ENCODE data around the gene SEPTIN12. TPM values are rescaled to one million over a fixed set of nuclear protein-coding genes. Genes with fewer than 3 reads are reported as not detected.

SEPTIN12 gene
- total RNA-seq, 3 donors from 2014 or later: not detected

DNA sequence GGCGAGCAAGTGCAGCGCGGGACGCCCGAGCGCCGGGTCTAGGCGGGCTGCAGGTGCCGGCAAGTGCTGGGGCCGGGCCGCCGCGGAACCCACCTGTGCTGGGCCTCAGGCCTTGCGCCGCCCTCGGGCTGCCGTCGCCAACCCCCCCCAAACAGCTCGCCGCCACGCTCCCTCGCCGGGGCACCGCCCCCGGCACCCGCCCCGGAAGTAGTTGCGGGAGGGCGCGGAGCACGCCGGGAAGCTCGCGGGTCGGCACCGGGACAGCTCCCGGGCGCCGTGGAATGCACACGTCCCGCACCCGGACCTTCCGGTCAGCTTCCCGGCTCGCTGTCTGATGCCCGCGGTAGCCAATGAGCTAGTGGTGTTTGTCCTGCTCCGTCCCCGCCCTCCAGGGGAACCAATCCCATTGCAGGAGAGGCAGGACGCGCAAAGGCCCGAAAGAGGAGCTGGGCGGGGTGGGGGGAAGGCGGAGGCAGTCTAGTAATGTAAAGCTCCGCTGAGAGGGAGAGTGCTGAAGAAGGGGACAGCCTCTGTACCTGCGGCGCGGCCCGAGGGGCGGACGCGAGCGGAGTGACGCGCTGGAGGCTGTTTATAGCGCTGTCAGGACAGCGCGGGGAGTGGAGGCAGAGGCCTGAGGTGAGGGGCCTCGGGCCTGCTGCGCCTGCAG is 53.9 kb downstream of the SEPTIN12 start, which contains the start of the genes ANKS3 and DNAAF8:
Gene ANKS3 (minus strand): TSS at position 209 of the 667 bp plus-strand sequence. CDS start 4,122 bp downstream, outside the sequence.
Gene DNAAF8 (plus strand): TSS at position 475 of the 667 bp plus-strand sequence. CDS start 1,978 bp downstream, outside the sequence.
- no peaks in the 10 kb centered on the region for H3K36me3 ChIP-seq
- peak within 1 kb of the TSS; percentile 85 to 90 for H3K27ac ChIP-seq
- DNase-seq (ENCODE audit: low spot score in 2 of 2): peak; percentile 93 to 96
- peak within 1 kb of the TSS; percentile 91 to 99 (median 98) for H3K4me3 ChIP-seq
- H3K9me3 ChIP-seq: no peaks in the 10 kb centered on the region
- H3K27me3 ChIP-seq: no peaks in the 10 kb centered on the region
- intact Hi-C loops (cut with DNase I; ENCODE audit: low total_unique reads): no loop called here
- TF ChIP-seq, protein P1, sequence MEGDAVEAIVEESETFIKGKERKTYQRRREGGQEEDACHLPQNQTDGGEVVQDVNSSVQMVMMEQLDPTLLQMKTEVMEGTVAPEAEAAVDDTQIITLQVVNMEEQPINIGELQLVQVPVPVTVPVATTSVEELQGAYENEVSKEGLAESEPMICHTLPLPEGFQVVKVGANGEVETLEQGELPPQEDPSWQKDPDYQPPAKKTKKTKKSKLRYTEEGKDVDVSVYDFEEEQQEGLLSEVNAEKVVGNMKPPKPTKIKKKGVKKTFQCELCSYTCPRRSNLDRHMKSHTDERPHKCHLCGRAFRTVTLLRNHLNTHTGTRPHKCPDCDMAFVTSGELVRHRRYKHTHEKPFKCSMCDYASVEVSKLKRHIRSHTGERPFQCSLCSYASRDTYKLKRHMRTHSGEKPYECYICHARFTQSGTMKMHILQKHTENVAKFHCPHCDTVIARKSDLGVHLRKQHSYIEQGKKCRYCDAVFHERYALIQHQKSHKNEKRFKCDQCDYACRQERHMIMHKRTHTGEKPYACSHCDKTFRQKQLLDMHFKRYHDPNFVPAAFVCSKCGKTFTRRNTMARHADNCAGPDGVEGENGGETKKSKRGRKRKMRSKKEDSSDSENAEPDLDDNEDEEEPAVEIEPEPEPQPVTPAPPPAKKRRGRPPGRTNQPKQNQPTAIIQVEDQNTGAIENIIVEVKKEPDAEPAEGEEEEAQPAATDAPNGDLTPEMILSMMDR (IDR thresholded peaks at IDR 0.05): no peak
- peak in 2 of 3 donors; percentile 51 to 60 for TF ChIP-seq POLR2AphosphoS5 (IDR thresholded peaks at IDR 0.05)
- H3K4me1 ChIP-seq: no peaks in the 10 kb centered on the region

DNA sequence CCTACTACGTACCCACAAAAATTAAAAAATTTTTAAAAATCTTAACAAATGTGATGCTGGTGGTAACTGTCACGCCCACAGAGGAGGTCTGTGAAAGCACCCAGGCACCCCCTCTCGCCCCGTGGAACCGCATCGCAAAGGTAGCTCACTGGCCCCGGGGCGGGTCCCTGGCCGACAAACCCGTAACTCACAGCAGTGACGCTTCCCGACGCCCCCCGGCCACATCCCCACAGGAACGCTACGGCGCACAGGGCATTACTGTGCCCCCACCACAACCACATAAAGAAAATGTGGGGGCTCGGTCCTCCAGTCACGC is 54.4 kb downstream of the SEPTIN12 start:
- Histone ChIP-seq H3K27ac (peak overlapping the region; percentile 85 to 90), H3K4me3 (peak overlapping the region; percentile 91 to 99 (median 98)), H3K27me3 (no peaks in the 10 kb centered on the region), H3K4me1 (no peaks in the 10 kb centered on the region), H3K9me3 (no peaks in the 10 kb centered on the region), H3K36me3 (no peaks in the 10 kb centered on the region)
- DNase-seq (ENCODE audit: low spot score in 2 of 2): no peak
- intact Hi-C loops (cut with DNase I; ENCODE audit: low total_unique reads): no loop called here
- TF ChIP-seq, protein P1 (IDR thresholded peaks at IDR 0.05): no peak
- TF ChIP-seq POLR2A (IDR thresholded peaks at IDR 0.05) (no peak), POLR2AphosphoS5 (IDR thresholded peaks at IDR 0.05) (no peak)

DNA sequence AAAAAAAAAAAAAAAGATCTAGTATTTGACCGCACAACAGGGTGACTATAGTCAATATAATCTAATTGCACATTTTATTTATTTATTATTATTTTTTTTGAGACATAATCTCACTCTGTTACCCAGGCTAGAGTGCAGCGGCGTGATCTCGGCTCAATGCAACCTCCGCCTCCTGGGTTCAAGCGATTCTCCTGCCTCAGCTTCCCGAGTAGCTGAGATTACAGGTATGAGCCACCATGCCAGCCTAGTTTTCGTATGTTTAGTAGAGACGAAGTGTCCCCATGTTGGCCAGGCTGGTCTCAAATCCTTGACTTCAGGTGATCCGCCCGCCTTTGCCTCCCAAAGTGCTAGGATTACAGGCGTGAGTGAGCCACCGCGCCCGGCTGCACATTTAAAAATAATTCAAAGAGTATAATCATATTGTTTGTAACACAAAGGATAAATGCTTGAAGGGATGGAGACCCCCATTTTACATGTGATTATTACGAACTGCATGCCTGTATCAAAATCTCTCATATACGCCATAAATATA is 54.9 kb downstream of the SEPTIN12 start:
- intact Hi-C loops (cut with DNase I; ENCODE audit: low total_unique reads): no loop called here
- Histone ChIP-seq H3K27me3 (no peaks in the 10 kb centered on the region), H3K27ac (peak overlapping the region in 1 of 2 donors; percentile 85), H3K36me3 (no peaks in the 10 kb centered on the region), H3K4me1 (no peaks in the 10 kb centered on the region), H3K9me3 (no peaks in the 10 kb centered on the region), H3K4me3 (peak overlapping the region; percentile 91 to 99 (median 98))
- no peak for TF ChIP-seq POLR2AphosphoS5 (IDR thresholded peaks at IDR 0.05)
- TF ChIP-seq, protein P1 (IDR thresholded peaks at IDR 0.05): no peak
- TF ChIP-seq POLR2A (IDR thresholded peaks at IDR 0.05): no peak
- no peak for DNase-seq (ENCODE audit: low spot score in 2 of 2)

DNA sequence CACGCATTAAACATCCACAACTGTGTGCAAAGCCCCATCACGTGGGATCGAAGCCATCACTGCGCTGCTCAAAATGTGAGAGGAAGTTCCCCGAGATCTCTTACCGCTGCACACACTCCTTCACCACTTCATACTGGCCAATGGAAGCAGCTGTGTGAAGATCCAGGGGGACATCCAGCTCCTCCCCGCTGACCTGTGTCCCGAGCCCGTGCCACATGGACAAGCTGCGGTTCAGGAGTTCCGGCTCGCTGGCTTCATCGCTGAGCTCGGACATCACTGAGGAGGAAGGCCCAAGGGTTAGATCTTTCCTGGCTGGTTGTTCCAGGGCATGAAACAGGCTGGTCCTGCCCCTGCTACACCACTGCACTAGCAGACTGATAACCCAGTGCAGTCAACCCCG is 58.3 kb downstream of the SEPTIN12 start:
- DNase-seq (ENCODE audit: low spot score in 2 of 2): no peak
- Histone ChIP-seq H3K27ac (no peak overlapping the region), H3K9me3 (no peaks in the 10 kb centered on the region), H3K4me1 (no peaks in the 10 kb centered on the region), H3K36me3 (no peaks in the 10 kb centered on the region), H3K27me3 (no peaks in the 10 kb centered on the region), H3K4me3 (no peak overlapping the region)
- intact Hi-C loops (cut with DNase I; ENCODE audit: low total_unique reads): no loop called here
- TF ChIP-seq, protein P1 (IDR thresholded peaks at IDR 0.05): no peak

DNA sequence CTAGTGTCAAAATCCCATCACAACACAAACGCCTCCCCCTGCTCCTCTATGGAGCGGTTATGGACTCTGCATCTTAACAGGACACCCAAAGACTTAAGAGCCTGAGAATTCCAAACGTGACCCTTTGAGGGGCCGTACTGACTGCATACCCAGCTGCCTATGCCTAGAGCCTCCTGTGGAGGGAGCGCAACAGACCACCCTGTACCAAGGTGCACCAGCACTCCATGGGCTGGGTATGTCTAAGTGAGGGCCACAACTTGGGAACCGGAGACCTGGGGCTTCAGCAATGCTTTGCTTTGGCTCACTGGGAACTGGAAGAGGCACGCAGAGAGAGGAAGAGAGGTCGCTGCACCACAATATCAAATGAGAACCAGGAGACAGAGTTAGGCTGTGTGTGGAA is 59.5 kb downstream of the SEPTIN12 start:
- no peaks in the 10 kb centered on the region for H3K36me3 ChIP-seq
- TF ChIP-seq POLR2AphosphoS5 (IDR thresholded peaks at IDR 0.05) (no peak), POLR2A (IDR thresholded peaks at IDR 0.05) (no peak)
- TF ChIP-seq, protein P1 (IDR thresholded peaks at IDR 0.05): no peak
- no peak overlapping the region for H3K27ac ChIP-seq
- no peak for DNase-seq (ENCODE audit: low spot score in 2 of 2)
- H3K27me3 ChIP-seq: no peaks in the 10 kb centered on the region
- no peak overlapping the region for H3K4me3 ChIP-seq
- no peaks in the 10 kb centered on the region for H3K4me1 ChIP-seq
- no peaks in the 10 kb centered on the region for H3K9me3 ChIP-seq
- intact Hi-C loops (cut with DNase I; ENCODE audit: low total_unique reads): no loop called here
